Measurements from ENCODE around the gene C1orf185.

DNA sequence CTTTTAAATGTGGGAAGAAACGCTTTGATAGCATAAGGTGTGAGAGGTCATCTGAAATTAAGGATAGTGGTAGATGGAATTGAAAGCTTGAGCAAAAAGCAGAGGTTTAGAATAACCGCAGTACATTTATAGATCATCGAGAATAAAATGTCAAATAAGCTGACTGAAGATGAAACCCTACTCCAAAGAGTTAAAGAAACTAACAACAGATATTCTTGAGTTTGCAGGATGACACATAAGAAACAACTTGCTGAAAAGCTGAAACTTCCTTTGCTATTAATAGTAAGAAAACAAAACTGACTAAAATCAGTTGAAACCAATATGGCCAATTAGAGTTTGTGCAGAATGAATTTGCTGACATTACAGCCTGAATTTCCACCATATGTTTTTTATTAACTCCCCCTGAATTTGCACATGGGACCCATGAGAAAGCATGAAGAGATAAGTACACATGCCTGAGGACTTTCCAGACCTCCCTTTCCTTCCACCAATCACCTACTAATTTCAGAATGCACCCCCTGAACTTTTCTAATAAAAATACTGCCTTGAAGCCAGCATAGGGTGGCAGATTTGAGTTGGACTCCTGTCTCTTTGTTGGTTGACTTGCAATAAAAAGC lies 1.7 kb upstream of the C1orf185 start:
- TF ChIP-seq, protein P1, sequence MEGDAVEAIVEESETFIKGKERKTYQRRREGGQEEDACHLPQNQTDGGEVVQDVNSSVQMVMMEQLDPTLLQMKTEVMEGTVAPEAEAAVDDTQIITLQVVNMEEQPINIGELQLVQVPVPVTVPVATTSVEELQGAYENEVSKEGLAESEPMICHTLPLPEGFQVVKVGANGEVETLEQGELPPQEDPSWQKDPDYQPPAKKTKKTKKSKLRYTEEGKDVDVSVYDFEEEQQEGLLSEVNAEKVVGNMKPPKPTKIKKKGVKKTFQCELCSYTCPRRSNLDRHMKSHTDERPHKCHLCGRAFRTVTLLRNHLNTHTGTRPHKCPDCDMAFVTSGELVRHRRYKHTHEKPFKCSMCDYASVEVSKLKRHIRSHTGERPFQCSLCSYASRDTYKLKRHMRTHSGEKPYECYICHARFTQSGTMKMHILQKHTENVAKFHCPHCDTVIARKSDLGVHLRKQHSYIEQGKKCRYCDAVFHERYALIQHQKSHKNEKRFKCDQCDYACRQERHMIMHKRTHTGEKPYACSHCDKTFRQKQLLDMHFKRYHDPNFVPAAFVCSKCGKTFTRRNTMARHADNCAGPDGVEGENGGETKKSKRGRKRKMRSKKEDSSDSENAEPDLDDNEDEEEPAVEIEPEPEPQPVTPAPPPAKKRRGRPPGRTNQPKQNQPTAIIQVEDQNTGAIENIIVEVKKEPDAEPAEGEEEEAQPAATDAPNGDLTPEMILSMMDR (IDR thresholded peaks at IDR 0.05; ENCODE audit: low read depth, low read length): no peak
- TF ChIP-seq EZH2phosphoT487 (IDR thresholded peaks at IDR 0.05; ENCODE audit: low read depth): no peak

All from OCI-LY3 (cell line).